HL-60 (cell line): ENCODE measurements around the gene PPP1R3E.

Source experiments
- DNase-seq, 2 experiments: peaks; one replicate each; pipeline ENCODE4 v3.0.0-alpha.2; 2010 to 2020; ENCODE audit warnings: low read depth in 1 of 2, low spot score in 1 of 2
- H3K27ac ChIP-seq: fragments of 250-450 bp; sonication (Bioruptor Pico); replicated peaks from 2 replicates; pipeline ENCODE4 v1.5.1; 2020; ENCODE audit warnings: mild to moderate bottlenecking, moderate library complexity
- H3K27me3 ChIP-seq: fragments of 250-450 bp; sonication (Bioruptor Pico); 2 replicates; pipeline ENCODE4 v1.5.1; 2021; ENCODE audit warnings: mild to moderate bottlenecking, moderate library complexity; ENCODE audit not compliant: insufficient read depth, poor library complexity, severe bottlenecking
- H3K4me3 ChIP-seq: replicated peaks from 2 replicates; pipeline ENCODE4 v1.5.1; 2011; ENCODE audit warnings: mild to moderate bottlenecking, control low read depth, low read length; ENCODE audit not compliant: insufficient read depth
- CTCF ChIP-seq: IDR thresholded peaks from one replicate; pipeline ENCODE4 v1.5.1; 2011; ENCODE audit warnings: low read length, control low read depth, inconsistent platforms; ENCODE audit not compliant: insufficient read depth
- GABPA ChIP-seq: IDR thresholded peaks from 2 replicates; pipeline ENCODE4 v1.6.1; 2012; ENCODE audit warnings: low read depth
- POLR2AphosphoS5 ChIP-seq: IDR thresholded peaks from 2 replicates; pipeline ENCODE4 v1.6.1; 2012; ENCODE audit warnings: low read depth
- REST ChIP-seq: IDR thresholded peaks from 2 replicates; pipeline ENCODE4 v1.6.1; 2012; ENCODE audit warnings: low read depth; ENCODE audit not compliant: insufficient replicate concordance
- SPI1 ChIP-seq: IDR thresholded peaks from 2 replicates; pipeline ENCODE4 v1.6.1; 2012; ENCODE audit warnings: low read depth, mild to moderate bottlenecking, borderline replicate concordance

The PPP1R3E gene

DNA sequence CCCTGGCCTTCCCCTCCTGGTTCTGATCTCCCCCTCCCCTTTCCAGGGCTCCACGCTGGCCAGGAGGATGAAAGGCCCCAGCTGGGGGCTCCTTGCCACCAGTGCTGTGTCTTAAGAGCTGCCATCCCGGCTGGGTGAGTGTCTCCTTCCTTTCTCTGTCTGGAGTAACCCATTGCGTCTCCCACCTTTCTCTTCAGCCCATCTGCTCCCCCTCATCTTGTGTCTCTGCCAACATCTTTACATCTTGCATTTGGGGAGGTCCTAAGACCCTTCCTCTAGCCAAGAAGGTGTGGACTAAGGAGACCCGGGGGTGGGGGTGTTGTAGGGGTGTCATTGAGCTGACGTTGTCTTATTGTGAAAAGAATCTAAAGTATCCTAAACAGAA, 4.5 kb upstream of the PPP1R3E start:
- peak overlapping the region; percentile 79 for H3K27ac ChIP-seq
- peak overlapping the region; percentile 66 for H3K4me3 ChIP-seq
- TF ChIP-seq POLR2AphosphoS5 = no peak
- TF ChIP-seq GABPA = no peak
- TF ChIP-seq CTCF = no peak
- TF ChIP-seq REST = no peak
- no peak for TF ChIP-seq SPI1
- DNase-seq = no peak
- no peaks in the 10 kb centered on the region for H3K27me3 ChIP-seq

GRCh38 chr14:23306412-23307145, 3.9 kb upstream of the PPP1R3E start, which contains the start of gene BCL2L2:
BCL2L2 (plus strand) TSS chr14:23306833; CDS start chr14:23307768, 935 bp downstream.
- no peak for TF ChIP-seq CTCF
- peak; percentile 11; the same call in 1 of the 2 replicates for TF ChIP-seq SPI1
- TF ChIP-seq POLR2AphosphoS5 = peak; percentile 84; the same call in 1 of the 2 replicates
- TF ChIP-seq REST = no peak
- no peak for TF ChIP-seq GABPA
- Histone ChIP-seq H3K27ac (peak within 1 kb of the TSS; percentile 79), H3K27me3 (no peaks in the 10 kb centered on the region), H3K4me3 (peak within 1 kb of the TSS; percentile 66)
- peak; percentile 87 to 89 for DNase-seq

- TF ChIP-seq CTCF (no peak), SPI1 (no peak), GABPA (no peak), REST (peak; percentile 33), POLR2AphosphoS5 (peak; percentile 76)
- Histone ChIP-seq H3K27ac (peak overlapping the region; percentile 86), H3K27me3 (no peaks in the 10 kb centered on the region), H3K4me3 (peak overlapping the region; percentile 68)
- no peak for DNase-seq
These were observed 730 bp downstream of the PPP1R3E start for GRCh38 chr14:23301969-23302289.
